Measurements from ENCODE around the gene SPINK1. TPM values are rescaled to one million over a fixed set of nuclear protein-coding genes. Genes with fewer than 3 reads are reported as not detected.
"Not testable (repeated sequence)": the region's sequence is repeated elsewhere in the genome, so short reads cannot be mapped to it uniquely, and the experiment has no call there.

Gene SPINK1
- polyA plus RNA-seq, 1 experiment = not detected

GRCh38 chr5:147830035-147830434 lies 1.4 kb downstream of the SPINK1 start:
- CTCF ChIA-PET = interaction anchor here (1.3 kb wide), 1 partner anchor 201 kb away, joined by 3 read pairs; no protein-coding TSS in a partner anchor
- TF ChIP-seq, protein P1, sequence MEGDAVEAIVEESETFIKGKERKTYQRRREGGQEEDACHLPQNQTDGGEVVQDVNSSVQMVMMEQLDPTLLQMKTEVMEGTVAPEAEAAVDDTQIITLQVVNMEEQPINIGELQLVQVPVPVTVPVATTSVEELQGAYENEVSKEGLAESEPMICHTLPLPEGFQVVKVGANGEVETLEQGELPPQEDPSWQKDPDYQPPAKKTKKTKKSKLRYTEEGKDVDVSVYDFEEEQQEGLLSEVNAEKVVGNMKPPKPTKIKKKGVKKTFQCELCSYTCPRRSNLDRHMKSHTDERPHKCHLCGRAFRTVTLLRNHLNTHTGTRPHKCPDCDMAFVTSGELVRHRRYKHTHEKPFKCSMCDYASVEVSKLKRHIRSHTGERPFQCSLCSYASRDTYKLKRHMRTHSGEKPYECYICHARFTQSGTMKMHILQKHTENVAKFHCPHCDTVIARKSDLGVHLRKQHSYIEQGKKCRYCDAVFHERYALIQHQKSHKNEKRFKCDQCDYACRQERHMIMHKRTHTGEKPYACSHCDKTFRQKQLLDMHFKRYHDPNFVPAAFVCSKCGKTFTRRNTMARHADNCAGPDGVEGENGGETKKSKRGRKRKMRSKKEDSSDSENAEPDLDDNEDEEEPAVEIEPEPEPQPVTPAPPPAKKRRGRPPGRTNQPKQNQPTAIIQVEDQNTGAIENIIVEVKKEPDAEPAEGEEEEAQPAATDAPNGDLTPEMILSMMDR (IDR thresholded peaks at IDR 0.05; ENCODE audit: insufficient read depth, low read depth, low read length) = no peak
- DNase-seq (ENCODE audit: low read depth) = no peak
- Histone ChIP-seq H3K36me3 (ENCODE audit: control insufficient read depth, insufficient read depth, low read length) (no peaks in the 10 kb centered on the region), H3K27me3 (ENCODE audit: control insufficient read depth, insufficient read depth, low read length) (no peaks in the 10 kb centered on the region), H3K4me3 (ENCODE audit: low read depth, low read length) (no peak overlapping the region)
- POLR2A ChIA-PET = no interaction called here

DNA sequence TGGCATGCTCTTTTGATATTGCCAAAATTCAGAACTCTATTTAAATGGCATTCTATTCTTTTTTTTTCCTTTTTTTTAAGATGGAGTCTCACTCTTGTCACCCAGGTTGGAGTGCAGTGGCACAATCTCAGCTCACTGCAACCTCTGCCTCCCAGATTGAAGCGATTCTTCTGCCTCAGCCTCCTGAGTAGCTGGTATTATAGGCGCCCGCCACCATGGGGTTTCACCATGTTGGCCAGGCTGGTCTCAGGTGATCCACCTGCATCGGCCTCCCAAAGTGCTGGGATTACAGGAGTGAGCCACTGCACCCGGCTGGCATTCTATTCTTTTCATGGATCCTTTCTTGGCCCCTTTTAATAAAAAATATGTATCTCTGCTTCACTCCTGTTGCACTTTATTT lies 4.5 kb downstream of the SPINK1 start:
- POLR2A ChIA-PET = interaction anchor here (0.5 kb wide), 1 partner anchor 191 kb away, joined by 3 read pairs; no protein-coding TSS in a partner anchor
- H3K36me3 ChIP-seq (ENCODE audit: control insufficient read depth, insufficient read depth, low read length); H3K27me3 ChIP-seq (ENCODE audit: control insufficient read depth, insufficient read depth, low read length); DNase-seq (ENCODE audit: low read depth); H3K4me3 ChIP-seq (ENCODE audit: low read depth, low read length): not testable (repeated sequence)
- CTCF ChIA-PET = interaction anchor here (1.1 to 1.5 kb wide), 2 partner anchors 24 to 199 kb away, joined by 3 to 5 read pairs; no protein-coding TSS in a partner anchor

DNA sequence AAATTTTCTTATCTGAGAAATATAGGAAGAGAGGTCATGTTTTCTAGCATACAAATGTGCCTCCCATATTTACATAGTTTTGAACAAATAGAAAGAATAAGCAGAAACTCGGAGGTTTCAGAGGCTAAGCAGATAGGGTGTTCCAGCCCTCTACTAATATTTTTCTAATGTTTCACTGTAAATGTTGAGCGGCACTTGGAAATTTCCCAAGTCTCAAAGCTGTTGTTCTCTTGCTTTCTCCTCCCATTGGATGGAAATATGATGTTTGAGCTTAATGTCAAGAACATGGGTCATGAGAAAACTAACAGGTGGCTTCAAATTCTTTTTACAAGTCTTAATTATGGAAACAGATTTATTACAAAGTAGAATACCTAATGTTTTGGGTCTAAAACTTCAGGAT lies 5.1 kb downstream of the SPINK1 start:
- no peak for DNase-seq (ENCODE audit: low read depth)
- Histone ChIP-seq H3K27me3 (ENCODE audit: control insufficient read depth, insufficient read depth, low read length) (no peaks in the 10 kb centered on the region), H3K36me3 (ENCODE audit: control insufficient read depth, insufficient read depth, low read length) (no peaks in the 10 kb centered on the region), H3K4me3 (ENCODE audit: low read depth, low read length) (no peak overlapping the region)
- ChIA-PET CTCF (interaction anchor here (1.1 to 1.5 kb wide), 2 partner anchors 25 to 198 kb away, joined by 3 to 5 read pairs; no protein-coding TSS in a partner anchor), POLR2A (no interaction called here)
- TF ChIP-seq, protein P1 (IDR thresholded peaks at IDR 0.05; ENCODE audit: insufficient read depth, low read depth, low read length) = no peak

DNA sequence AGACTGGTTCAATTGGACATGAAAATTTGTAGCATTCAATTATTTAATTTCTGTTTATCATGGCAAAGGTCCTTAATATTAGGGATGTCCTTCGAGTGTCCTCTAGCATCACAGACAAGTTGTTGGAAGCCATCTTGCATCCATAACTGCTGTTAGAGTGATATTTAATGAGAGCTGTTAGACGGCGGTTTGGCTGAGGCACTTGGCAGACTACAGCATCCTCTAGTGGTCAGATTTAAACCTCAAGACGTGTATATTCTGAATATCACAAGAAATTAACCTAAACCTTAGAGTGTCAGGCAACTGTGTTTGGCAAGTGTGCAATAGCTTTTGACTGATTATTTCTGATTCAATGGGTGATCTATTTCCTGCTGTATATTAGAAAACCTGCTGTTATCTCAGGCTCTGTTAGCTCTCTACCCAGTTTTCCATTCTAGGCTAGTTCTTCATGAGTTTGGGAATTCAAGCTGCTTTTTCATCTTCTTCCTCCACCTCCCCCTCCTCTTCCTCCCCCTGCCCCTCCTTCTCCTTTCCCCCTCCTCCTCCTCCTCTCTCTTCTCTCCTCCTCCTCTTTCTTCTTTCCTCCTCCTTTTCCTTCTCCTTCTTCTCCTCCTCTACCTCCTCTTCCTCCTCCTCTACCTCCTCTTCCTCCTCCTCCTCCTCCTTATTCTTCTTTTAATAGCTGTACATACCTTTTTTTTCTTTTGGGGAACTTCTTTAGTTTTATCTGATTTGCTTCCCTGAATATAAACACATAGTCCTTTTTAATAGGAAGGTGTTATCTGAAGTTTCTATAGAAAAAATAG lies 8.6 kb downstream of the SPINK1 start:
- peak; percentile 11 for DNase-seq (ENCODE audit: low read depth)
- Histone ChIP-seq H3K36me3 (ENCODE audit: control insufficient read depth, insufficient read depth, low read length) (no peaks in the 10 kb centered on the region), H3K27me3 (ENCODE audit: control insufficient read depth, insufficient read depth, low read length) (no peaks in the 10 kb centered on the region), H3K4me3 (ENCODE audit: low read depth, low read length) (no peak overlapping the region)
- TF ChIP-seq, protein P1 (IDR thresholded peaks at IDR 0.05; ENCODE audit: insufficient read depth, low read depth, low read length) = peak; percentile 88
- CTCF ChIA-PET = interaction anchor here (0.6 to 4.8 kb wide), 20 partner anchors 10 to 782 kb away, joined by 3 to 79 read pairs (median 4); partner anchors contain the start of gene SPINK1
- POLR2A ChIA-PET = no interaction called here

DNA sequence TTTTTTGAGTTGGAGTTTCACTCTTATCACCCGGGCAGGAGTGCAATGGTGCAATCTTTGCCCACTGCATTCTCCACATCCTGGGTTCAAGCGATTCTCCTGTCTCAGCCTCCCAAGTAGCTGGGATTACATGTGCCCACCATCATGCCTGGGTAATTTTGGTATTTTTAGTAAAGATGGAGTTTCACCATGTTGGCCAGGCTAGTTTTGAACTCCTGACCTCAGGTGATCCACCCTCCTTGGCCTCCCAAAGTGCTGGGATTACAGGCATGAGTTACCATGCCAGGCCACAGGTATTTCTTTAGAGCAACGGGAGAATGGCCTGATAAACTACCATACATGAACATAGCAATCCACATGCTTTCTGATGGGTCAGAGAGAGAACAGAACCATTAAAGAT lies 9.2 kb downstream of the SPINK1 start:
- CTCF ChIA-PET = interaction anchor here (0.7 to 4.8 kb wide), 16 partner anchors 10 to 598 kb away, joined by 3 to 79 read pairs (median 5); partner anchors contain the start of gene SPINK1
- DNase-seq (ENCODE audit: low read depth); H3K36me3 ChIP-seq (ENCODE audit: control insufficient read depth, insufficient read depth, low read length); H3K4me3 ChIP-seq (ENCODE audit: low read depth, low read length); POLR2A ChIA-PET; H3K27me3 ChIP-seq (ENCODE audit: control insufficient read depth, insufficient read depth, low read length): not testable (repeated sequence)

GRCh38 chr5:147821766-147822165 lies 9.7 kb downstream of the SPINK1 start:
- DNase-seq (ENCODE audit: low read depth) = no peak
- ChIA-PET CTCF (interaction anchor here (1.0 to 4.8 kb wide), 6 partner anchors 9 to 193 kb away, joined by 3 to 79 read pairs (median 5); partner anchors contain the start of gene SPINK1), POLR2A (no interaction called here)
- Histone ChIP-seq H3K36me3 (ENCODE audit: control insufficient read depth, insufficient read depth, low read length) (no peaks in the 10 kb centered on the region), H3K27me3 (ENCODE audit: control insufficient read depth, insufficient read depth, low read length) (no peaks in the 10 kb centered on the region), H3K4me3 (ENCODE audit: low read depth, low read length) (no peak overlapping the region)
- TF ChIP-seq, protein P1 (IDR thresholded peaks at IDR 0.05; ENCODE audit: insufficient read depth, low read depth, low read length) = no peak
